ENCODE measurements around the gene ZCCHC24. TPM values are rescaled to one million over a fixed set of nuclear protein-coding genes. Genes with fewer than 3 reads are reported as not detected.

The ZCCHC24 gene
- polyA plus RNA-seq, 1 of the 3 experiments (the other 2 are of a cell fraction): 15.8 TPM

DNA sequence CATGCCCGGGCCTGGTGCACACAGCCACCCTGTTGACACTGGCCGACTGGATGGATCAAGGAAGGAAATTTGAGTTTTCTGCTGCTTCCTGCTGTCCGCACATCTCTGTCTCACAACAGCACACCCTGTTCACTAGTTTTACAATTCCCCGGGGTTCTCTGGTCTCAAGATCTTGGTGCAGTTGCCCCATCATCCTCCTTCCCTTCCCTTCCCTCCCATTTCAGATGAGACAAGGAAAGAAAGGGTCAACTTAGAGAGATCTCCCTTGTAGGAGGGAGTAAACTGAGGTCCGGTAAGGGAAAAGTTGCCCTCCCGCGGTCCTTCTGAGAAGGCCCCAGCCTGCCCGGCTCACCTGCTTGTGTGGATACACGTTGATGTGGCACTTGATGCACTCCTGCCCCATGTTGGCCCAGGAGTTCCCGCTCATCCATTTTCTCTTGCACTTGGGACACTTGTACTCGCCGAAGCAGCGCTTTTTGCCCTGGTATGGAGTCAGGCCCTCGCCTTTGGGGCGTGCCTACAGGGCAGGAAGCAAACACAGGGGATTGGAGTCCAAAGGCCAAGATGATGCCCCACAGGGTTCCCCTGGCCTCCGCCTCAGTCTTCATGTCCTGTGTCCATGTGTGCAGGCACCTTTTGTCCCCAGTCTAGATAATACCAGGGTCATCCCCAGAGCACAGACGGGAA, 51.4 kb downstream of the ZCCHC24 start:
- Histone ChIP-seq H3F3A (replicated peaks; ENCODE audit: insufficient read depth) (peaks cover 6% of the 10 kb centered on the region), H3K4me2 (no peak overlapping the region), H3K4me1 (ENCODE audit: control insufficient read depth in 1 of 2, insufficient read depth in 2 of 2, low read depth in 1 of 2, low read length in 1 of 2) (peaks cover 7 to 33% of the 10 kb centered on the region in 2 experiments), H4K20me1 (ENCODE audit: insufficient read depth) (no peaks in the 10 kb centered on the region), H3K36me3 (replicated peaks in 1 of 2; ENCODE audit: control insufficient read depth in 1 of 2, insufficient read depth in 2 of 2, low read length in 1 of 2) (peaks cover 3 to 4% of the 10 kb centered on the region in 2 experiments), H3K4me3 (ENCODE audit: low read depth in 2 of 2, low read length in 1 of 2) (no peak overlapping the region), H3K9ac (no peak overlapping the region), H2AFZ (ENCODE audit: low read depth) (no peak overlapping the region), H3K27me3 (ENCODE audit: insufficient read depth) (no peaks in the 10 kb centered on the region), H3K79me2 (ENCODE audit: insufficient read depth) (no peaks in the 10 kb centered on the region), H3K9me2 (no peaks in the 10 kb centered on the region), H3K27ac (ENCODE audit: low read depth in 2 of 2, low read length in 1 of 2) (no peak overlapping the region), H3K9me3 (no peaks in the 10 kb centered on the region)
- 94% methylated on average over 16 of the region's 17 CpGs for WGBS (ENCODE audit: low lambda C conversion rate)
- DNase-seq: no peak
- ChIA-PET POLR2A (no interaction called here), CTCF (interaction anchor here (1.1 to 3.3 kb wide), 2 partner anchors 20 to 74 kb away, joined by 4 to 10 read pairs; no protein-coding TSS in a partner anchor)
- TF ChIP-seq, protein P1, sequence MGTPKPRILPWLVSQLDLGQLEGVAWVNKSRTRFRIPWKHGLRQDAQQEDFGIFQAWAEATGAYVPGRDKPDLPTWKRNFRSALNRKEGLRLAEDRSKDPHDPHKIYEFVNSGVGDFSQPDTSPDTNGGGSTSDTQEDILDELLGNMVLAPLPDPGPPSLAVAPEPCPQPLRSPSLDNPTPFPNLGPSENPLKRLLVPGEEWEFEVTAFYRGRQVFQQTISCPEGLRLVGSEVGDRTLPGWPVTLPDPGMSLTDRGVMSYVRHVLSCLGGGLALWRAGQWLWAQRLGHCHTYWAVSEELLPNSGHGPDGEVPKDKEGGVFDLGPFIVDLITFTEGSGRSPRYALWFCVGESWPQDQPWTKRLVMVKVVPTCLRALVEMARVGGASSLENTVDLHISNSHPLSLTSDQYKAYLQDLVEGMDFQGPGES (IDR thresholded peaks at IDR 0.05; ENCODE audit: low read depth, low read length): no peak
- no peak for TF ChIP-seq RCOR1 (IDR thresholded peaks at IDR 0.05; ENCODE audit: low read length)
- no peak for TF ChIP-seq TAF1 (IDR thresholded peaks at IDR 0.05; ENCODE audit: borderline replicate concordance, low read depth, low read length)
- TF ChIP-seq, protein P2, sequence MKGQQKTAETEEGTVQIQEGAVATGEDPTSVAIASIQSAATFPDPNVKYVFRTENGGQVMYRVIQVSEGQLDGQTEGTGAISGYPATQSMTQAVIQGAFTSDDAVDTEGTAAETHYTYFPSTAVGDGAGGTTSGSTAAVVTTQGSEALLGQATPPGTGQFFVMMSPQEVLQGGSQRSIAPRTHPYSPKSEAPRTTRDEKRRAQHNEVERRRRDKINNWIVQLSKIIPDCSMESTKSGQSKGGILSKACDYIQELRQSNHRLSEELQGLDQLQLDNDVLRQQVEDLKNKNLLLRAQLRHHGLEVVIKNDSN (IDR thresholded peaks at IDR 0.05; ENCODE audit: borderline replicate concordance, low read depth): no peak

DNA sequence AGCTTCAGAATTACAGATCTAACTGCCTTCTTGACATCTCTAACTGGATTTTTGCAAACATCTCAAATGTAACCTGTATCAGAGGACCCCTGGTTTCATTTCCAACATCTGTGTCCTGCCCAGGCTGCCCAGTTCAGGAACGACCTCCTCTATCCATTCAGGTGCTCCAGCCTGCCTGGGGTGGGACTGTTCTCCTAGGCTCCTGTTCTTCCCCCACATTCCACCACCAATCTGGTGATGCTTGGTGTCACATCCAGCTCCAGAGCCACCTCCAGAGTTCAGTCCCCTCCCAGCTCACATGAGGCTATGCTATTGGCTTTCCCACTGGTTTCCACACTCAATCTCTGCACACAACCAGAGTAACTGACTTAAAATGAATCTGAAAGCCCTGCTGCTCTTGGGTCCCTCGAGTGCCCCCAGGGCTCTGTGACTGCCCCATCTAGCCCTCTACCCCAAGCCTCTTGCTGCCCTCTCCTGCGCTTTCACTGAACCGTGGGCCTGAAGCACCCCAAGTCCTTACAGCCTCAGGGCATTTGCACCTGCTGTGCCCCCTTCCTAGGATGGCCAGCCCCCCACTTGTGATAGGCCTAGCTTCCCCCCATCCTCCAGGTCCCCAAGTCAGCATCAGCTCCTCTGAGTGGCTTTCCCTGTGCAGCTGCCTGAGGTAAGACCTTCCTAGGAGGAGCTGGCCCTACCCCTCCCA, 52.1 kb downstream of the ZCCHC24 start:
- Histone ChIP-seq H3K9me2 (no peaks in the 10 kb centered on the region), H3K27ac (ENCODE audit: low read depth in 2 of 2, low read length in 1 of 2) (no peak overlapping the region), H3K4me1 (ENCODE audit: control insufficient read depth in 1 of 2, insufficient read depth in 2 of 2, low read depth in 1 of 2, low read length in 1 of 2) (peaks cover under 1 to 33% of the 10 kb centered on the region in 2 experiments; a peak in 3 of 4 replicates), H2AFZ (ENCODE audit: low read depth) (no peak overlapping the region), H3K9ac (no peak overlapping the region), H3K4me3 (ENCODE audit: low read depth in 2 of 2, low read length in 1 of 2) (no peak overlapping the region), H3K27me3 (ENCODE audit: insufficient read depth) (no peaks in the 10 kb centered on the region), H3K36me3 (replicated peaks in 1 of 2; ENCODE audit: control insufficient read depth in 1 of 2, insufficient read depth in 2 of 2, low read length in 1 of 2) (peaks cover 3 to 4% of the 10 kb centered on the region in 2 experiments), H3F3A (replicated peaks; ENCODE audit: insufficient read depth) (no peaks in the 10 kb centered on the region), H3K79me2 (ENCODE audit: insufficient read depth) (no peaks in the 10 kb centered on the region), H4K20me1 (ENCODE audit: insufficient read depth) (no peaks in the 10 kb centered on the region), H3K4me2 (no peak overlapping the region), H3K9me3 (no peaks in the 10 kb centered on the region)
- DNase-seq: no peak
- TF ChIP-seq RFX5 (IDR thresholded peaks at IDR 0.05; ENCODE audit: low read length) (no peak), SIN3A (IDR thresholded peaks at IDR 0.05; ENCODE audit: borderline replicate concordance, low read depth, low read length) (no peak), MEF2A (IDR thresholded peaks at IDR 0.05; ENCODE audit: borderline replicate concordance, low read depth) (no peak), YY1 (IDR thresholded peaks at IDR 0.05; ENCODE audit: low read depth) (no peak), TCF12 (IDR thresholded peaks at IDR 0.05) (no peak), JUND (IDR thresholded peaks at IDR 0.05) (no peak), GATA2 (CRISPR knock-in tag; IDR thresholded peaks at IDR 0.05) (no peak), MXI1 (IDR thresholded peaks at IDR 0.05; ENCODE audit: low read depth, low read length) (no peak), NFIC (IDR thresholded peaks at IDR 0.05; ENCODE audit: borderline replicate concordance) (no peak), FOSL2 (IDR thresholded peaks at IDR 0.05; ENCODE audit: borderline replicate concordance, low read depth) (no peak), TAF1 (IDR thresholded peaks at IDR 0.05; ENCODE audit: borderline replicate concordance, low read depth, low read length) (no peak), CHD2 (IDR thresholded peaks at IDR 0.05; ENCODE audit: low read length, partially characterized antibody) (no peak)
- TF ChIP-seq, protein P3, sequence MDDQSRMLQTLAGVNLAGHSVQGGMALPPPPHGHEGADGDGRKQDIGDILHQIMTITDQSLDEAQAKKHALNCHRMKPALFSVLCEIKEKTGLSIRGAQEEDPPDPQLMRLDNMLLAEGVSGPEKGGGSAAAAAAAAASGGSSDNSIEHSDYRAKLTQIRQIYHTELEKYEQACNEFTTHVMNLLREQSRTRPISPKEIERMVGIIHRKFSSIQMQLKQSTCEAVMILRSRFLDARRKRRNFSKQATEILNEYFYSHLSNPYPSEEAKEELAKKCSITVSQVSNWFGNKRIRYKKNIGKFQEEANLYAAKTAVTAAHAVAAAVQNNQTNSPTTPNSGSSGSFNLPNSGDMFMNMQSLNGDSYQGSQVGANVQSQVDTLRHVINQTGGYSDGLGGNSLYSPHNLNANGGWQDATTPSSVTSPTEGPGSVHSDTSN (IDR thresholded peaks at IDR 0.05): no peak
- TF ChIP-seq, protein P4, sequence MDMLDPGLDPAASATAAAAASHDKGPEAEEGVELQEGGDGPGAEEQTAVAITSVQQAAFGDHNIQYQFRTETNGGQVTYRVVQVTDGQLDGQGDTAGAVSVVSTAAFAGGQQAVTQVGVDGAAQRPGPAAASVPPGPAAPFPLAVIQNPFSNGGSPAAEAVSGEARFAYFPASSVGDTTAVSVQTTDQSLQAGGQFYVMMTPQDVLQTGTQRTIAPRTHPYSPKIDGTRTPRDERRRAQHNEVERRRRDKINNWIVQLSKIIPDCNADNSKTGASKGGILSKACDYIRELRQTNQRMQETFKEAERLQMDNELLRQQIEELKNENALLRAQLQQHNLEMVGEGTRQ (IDR thresholded peaks at IDR 0.05; ENCODE audit: borderline replicate concordance, low read depth, low read length): no peak
- TF ChIP-seq, protein P5, sequence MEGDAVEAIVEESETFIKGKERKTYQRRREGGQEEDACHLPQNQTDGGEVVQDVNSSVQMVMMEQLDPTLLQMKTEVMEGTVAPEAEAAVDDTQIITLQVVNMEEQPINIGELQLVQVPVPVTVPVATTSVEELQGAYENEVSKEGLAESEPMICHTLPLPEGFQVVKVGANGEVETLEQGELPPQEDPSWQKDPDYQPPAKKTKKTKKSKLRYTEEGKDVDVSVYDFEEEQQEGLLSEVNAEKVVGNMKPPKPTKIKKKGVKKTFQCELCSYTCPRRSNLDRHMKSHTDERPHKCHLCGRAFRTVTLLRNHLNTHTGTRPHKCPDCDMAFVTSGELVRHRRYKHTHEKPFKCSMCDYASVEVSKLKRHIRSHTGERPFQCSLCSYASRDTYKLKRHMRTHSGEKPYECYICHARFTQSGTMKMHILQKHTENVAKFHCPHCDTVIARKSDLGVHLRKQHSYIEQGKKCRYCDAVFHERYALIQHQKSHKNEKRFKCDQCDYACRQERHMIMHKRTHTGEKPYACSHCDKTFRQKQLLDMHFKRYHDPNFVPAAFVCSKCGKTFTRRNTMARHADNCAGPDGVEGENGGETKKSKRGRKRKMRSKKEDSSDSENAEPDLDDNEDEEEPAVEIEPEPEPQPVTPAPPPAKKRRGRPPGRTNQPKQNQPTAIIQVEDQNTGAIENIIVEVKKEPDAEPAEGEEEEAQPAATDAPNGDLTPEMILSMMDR (IDR thresholded peaks at IDR 0.05): no peak
- TF ChIP-seq, protein P2 (IDR thresholded peaks at IDR 0.05; ENCODE audit: borderline replicate concordance, low read depth): no peak
- 88% methylated on average over 4 of the region's 4 CpGs for WGBS (ENCODE audit: low lambda C conversion rate)
- CTCF ChIA-PET: interaction anchor here (1.1 to 2.0 kb wide), 2 partner anchors 19 to 74 kb away, joined by 4 to 9 read pairs; no protein-coding TSS in a partner anchor
- POLR2A ChIA-PET: no interaction called here

Measured in SK-N-SH (cell line).